Activated CD8-positive, alpha-beta memory T cell treated with anti-CD3 and anti-CD28 coated beads, Interleukin-2, amount 50 U/mL, for 1 hour (primary cell): Measurements from ENCODE around the gene SLC25A1.
"Not testable (repeated sequence)": the region's sequence is repeated elsewhere in the genome, so short reads cannot be mapped to it uniquely, and the experiment has no call there.

ENCODE experiments used
- DNase-seq: peaks from one replicate; pipeline ENCODE4 v3.0.0-alpha.2; 2020; ENCODE audit errors: extremely low read depth

SLC25A1 gene

GRCh38 chr22:19167106-19167869, 11.2 kb downstream of the SLC25A1 start:
- no peak for DNase-seq

DNA sequence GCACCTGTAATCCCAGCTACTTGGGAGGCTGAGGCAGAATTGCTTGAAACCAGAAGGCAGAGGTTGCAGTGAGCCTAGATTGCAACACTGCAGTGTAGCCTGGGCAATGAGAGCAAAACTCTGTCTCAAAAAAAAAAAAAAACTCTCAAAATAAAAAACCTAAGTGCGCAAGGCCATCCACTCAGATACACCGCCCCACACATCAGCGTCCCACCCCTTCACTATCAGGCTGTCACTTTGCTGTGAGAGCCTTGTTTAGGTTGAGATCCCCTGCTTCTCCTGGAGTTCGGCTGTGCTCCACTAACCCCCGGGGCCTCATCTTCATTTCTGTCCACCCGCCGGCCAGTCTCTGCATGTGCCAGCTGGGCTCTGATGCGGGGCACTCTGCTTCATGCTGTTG, 12.1 kb downstream of the SLC25A1 start:
- DNase-seq = no peak

DNA sequence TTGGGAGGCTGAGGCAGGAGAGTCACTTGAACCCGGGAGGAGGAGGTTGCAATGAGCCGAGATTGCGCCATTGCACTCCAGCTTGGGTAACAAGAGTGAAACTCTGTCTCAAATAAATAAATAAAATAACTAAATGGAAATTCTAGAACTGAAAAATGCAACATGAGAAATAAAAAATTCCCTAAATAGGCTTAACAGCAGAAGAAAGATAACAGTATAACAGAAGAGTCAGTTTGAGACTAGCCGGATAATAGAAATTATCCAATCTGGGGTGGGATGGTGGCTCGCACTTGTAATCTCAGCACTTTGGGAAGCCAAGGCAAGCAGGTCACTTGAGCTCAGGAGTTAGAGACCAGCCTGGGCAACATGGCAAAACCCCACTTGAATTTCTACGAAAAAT, 14.1 kb downstream of the SLC25A1 start:
- DNase-seq = no peak

DNA sequence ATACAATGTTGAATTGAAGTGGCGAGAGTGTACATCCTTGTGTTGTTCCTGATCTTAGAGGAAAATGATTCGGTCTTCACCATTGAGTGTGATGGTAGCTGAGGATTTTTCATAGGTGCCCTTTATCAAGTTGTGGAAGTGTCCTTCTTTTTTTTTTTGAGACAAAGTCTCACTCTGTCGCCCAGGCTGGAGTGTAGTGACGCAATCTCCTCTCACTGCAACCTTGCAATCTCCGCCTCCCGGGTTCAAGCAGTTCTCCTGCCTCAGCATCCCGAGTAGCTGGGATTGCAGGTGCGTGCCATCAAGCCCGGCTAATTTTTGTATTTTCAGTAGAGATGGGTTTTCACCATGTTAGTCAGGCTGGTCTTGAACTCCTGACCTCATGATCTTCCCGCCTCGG, 19.9 kb downstream of the SLC25A1 start:
- DNase-seq = not testable (repeated sequence)

GRCh38 chr22:19156109-19156508, 22.4 kb downstream of the SLC25A1 start:
- not testable (repeated sequence) for DNase-seq

- no peak for DNase-seq
These were observed 25.3 kb downstream of the SLC25A1 start for GRCh38 chr22:19152942-19153883.

GRCh38 chr22:19151329-19152191, 27.0 kb downstream of the SLC25A1 start:
- DNase-seq = no peak

GRCh38 chr22:19150482-19151328, 27.8 kb downstream of the SLC25A1 start:
- no peak for DNase-seq

DNA sequence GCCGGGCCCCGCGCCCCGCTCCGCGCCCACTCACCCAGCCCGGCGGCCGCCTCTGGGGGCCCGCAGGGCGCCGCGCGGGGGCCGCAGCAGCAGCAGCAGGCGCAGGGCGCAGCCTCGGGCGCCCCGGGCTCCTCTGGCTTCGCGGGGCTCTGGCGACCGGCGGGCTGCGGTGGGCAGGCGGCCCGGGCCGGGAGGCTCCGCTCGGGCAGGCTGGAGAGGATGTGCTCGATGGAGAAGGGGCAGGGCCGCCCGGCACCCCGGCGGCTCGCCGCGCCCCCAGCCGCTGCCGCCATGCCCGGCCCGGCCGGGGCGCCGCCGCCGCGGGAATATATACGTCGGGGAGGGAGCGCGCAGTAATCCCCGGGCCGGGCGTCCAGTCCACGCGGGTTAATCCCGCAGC, 28.5 kb downstream of the SLC25A1 start, which contains the start of gene GSC2:
GSC2 (minus strand) TSS at position 302 of the 400 bp plus-strand sequence; CDS start at position 293, 9 bp downstream.
- DNase-seq = no peak

DNA sequence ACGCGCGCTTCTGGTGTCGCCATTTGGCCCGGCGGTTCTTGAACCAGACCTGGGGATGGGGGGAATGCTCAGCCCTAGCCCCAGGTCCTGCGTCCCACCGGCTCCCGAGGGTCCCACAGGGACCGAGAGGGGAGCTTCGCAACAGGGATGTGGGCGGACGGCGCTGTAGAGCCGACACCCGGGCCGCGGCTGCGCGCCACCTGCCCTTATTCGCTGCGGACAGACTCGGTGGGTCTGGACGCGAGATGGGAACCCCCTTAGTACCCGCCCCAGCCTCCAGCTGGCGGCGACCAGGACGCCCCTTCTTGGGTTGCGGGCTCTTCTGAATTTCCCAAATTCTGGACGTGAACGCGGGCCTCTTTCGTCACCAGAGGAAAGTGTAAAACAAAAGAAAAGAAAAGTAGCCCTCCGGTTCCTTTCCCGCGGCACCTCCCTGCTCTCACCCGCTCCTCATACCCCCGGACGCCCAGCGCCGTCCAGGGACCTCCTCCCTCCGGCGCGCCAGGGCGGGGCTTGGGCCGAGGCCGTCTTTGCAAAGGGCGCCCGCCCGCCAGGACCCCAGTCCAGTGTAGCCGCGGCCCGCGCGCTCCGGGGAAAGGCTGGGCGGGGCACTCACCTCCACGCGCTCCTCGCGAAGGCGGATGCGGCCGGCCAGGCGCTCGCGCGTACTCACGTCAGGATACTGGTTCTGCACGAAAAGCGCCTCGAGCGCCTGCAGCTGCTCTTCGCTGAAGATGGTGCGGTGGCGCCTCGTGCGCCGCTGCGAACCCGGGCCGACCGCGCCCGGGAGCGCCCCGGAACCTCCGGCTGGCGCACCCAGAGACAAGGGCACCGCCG, 29.3 kb downstream of the SLC25A1 start:
- no peak for DNase-seq

GRCh38 chr22:19148417-19149046, 30.0 kb downstream of the SLC25A1 start:
- DNase-seq = no peak

GRCh38 chr22:19147195-19147780, 31.2 kb downstream of the SLC25A1 start:
- no peak for DNase-seq

DNA sequence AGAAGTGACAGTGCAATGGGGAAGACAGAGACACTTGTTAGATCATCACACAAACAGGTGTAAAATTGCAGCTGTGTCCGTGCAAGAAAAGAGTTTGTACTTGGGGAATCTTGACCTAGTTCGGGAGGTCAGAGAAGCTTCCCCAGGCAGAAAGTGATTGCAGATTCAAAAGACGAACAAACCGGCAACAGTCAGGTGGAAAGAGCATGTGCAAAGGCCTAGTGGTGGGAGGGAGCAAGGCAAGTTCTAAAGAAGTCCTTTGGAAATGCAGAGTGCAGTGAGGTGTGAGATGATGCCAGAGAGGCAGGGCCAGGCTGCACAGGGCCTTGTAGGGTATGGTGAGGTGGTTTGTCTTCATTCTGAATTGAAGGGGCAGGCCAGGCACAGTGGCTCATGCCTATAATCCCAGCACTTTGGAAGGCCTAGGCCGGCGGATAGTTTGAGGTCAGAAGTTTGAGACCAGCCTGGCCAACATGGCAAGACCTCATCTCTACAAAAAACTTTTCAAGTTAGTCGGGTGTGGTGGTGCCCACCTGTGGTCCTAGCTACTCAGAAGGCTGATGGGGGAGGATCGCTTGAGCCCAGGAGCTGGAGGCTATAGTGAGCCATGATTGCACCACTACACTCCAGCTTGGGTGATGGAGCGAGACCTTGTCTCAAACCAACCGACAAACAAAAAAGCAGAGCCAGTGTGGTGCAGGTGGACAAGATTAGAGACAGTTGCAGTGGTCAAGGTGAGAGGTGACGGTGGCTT, 32.1 kb downstream of the SLC25A1 start:
- DNase-seq = no peak

DNA sequence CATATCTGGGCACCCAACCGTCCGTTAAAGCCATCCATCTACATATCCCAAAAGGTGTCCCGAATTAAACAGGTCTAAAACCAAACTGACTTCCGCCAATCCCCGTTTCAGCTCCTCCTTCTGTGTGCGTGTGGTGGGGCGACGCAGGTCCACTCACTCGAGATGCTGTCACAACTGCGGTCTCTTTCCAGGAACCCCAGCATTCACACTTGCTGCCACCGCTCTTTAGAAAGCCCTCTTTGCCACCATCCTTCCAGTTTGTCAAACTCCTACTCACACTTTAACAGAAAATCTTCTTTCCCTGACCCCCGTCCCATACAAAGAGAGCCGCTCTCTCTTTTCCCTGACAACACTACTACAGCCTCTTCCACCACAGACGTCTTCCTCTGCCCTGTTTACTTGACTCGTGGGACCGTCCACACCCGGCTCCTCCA, 34.6 kb downstream of the SLC25A1 start:
- no peak for DNase-seq

DNA sequence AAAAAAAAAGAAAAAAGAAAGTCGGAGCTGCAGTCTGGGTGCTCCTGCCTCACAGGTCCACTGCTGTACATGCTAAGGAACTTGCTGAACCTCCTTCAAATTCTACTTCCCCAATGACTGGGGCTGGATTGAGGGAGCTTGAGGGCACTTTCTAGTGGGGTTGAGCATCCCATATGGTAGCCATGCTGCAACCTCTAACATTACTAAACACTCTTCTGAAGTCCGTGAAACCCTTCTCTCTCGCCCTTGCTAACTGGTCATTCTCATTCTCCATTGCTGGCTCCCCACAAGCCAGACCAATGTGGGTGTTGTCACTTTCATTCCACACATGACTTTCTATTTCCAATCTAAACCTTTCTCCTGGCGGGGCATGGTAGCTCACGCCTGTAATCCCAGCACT, 35.3 kb downstream of the SLC25A1 start:
- DNase-seq = no peak

GRCh38 chr22:19142394-19142793, 36.1 kb downstream of the SLC25A1 start:
- no peak for DNase-seq

DNA sequence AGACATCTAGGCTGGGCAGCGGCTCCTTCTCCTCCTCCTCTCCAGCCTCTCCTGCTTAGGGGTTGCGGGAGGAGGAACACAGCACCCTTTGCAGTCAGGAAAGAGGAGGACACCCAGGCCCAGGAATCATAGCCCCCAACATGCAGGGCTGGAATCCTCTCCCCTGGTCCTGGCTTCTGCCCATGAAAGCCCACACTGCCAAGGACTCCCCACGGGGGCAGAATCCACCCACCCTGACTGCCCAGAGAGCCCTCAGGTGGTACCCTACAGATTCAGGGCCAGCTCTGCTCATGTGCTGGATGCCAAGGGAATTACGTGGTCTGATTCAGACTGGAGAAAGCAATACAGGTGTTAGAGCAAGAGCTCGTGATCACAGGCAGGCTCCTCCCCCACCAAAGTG, 38.6 kb downstream of the SLC25A1 start:
- DNase-seq = no peak

- no peak for DNase-seq
These were observed 39.6 kb downstream of the SLC25A1 start for GRCh38 chr22:19139001-19139356.
